Gastroesophageal sphincter (tissue), 4 donors: ENCODE results near the gene FOXN3. TPM values are rescaled to one million over a fixed set of nuclear protein-coding genes. Genes with fewer than 3 reads are reported as not detected.

Source experiments
- ATAC-seq: fragments of 150-250 bp; one replicate; pipeline ENCODE4 v1.9.1; 2016; ENCODE audit warnings: mild to moderate bottlenecking, moderate library complexity
- H3K27ac ChIP-seq, 4 donors: fragments of 200-600 bp; sonication (generic) in 3 of 4; 1 replicate in 3 of 4; 2 replicates in 1 of 4; pipeline ENCODE4 v1.5.1; 2016 to 2019
- H3K27me3 ChIP-seq: fragments of 200-600 bp; sonication (generic); one replicate; pipeline ENCODE4 v1.5.1; 2019
- H3K36me3 ChIP-seq, 2 donors: fragments of 200-600 bp; sonication (generic); one replicate each; pipeline ENCODE4 v1.5.1; 2019; ENCODE audit warnings: control low read depth in 1 of 2
- H3K4me1 ChIP-seq, 3 donors: fragments of 200-600 bp; sonication (generic); 1 replicate in 2 of 3; 2 replicates in 1 of 3; pipeline ENCODE4 v1.5.1; 2016 to 2019; ENCODE audit warnings: control low read depth in 2 of 3
- H3K4me3 ChIP-seq, 2 donors: fragments of 200-600 bp; sonication (generic); one replicate each; pipeline ENCODE4 v1.5.1; 2019; ENCODE audit warnings: mild to moderate bottlenecking in 1 of 2, moderate library complexity in 1 of 2
- H3K9me3 ChIP-seq, 3 donors: fragments of 200-600 bp; sonication (generic); one replicate each; pipeline ENCODE4 v1.5.1; 2017 to 2019; ENCODE audit warnings: control low read depth in 2 of 3
- EP300 ChIP-seq: sonication (generic); formaldehyde crosslinking; IDR thresholded peaks from one replicate; pipeline ENCODE4 v1.6.1; 2017; ENCODE audit warnings: antibody characterized with exemption, mild to moderate bottlenecking
- POLR2A ChIP-seq, 2 donors: fragments of 450-650 bp; IDR thresholded peaks; one replicate each; pipeline ENCODE4 v1.6.1; 2017; ENCODE audit warnings: antibody characterized with exemption in 2 of 2, mild to moderate bottlenecking in 2 of 2, moderate library complexity in 1 of 2
- POLR2AphosphoS5 ChIP-seq: sonication (generic); formaldehyde crosslinking; IDR thresholded peaks from one replicate; pipeline ENCODE4 v1.6.1; 2017; ENCODE audit warnings: antibody characterized with exemption
- WGBS, 2 donors: methylation state at CpG; one replicate each; pipeline ENCODE4 v1.1.5; 2018; ENCODE audit warnings: low coverage in 1 of 2; 5-methylcytosine and 5-hydroxymethylcytosine counted together
- total RNA-seq, 4 donors: library from RNA; depleted of rRNA; stranded (reverse); fragments of >200 nt; gene quantifications; one replicate each; pipeline ENCODE4 v1.1.0, GENCODE V29; 2016
- TF ChIP-seq, protein P1 (sequence below), 4 experiments: fragments of 200-600 bp in 2 of 4; fragments of 450-650 bp in 2 of 4; sonication (generic) in 1 of 4; IDR thresholded peaks; one replicate each; pipeline ENCODE4 v1.5.1; 2017 to 2019; ENCODE audit warnings: antibody characterized with exemption in 4 of 4, mild to moderate bottlenecking in 2 of 4, moderate library complexity in 2 of 4

FOXN3 gene
- total RNA-seq, 4 donors from 2014 or later: 116 to 172 (median 136) TPM

GRCh38 chr14:89457007-89457406 is 40.0 kb upstream of the FOXN3 start:
- Histone ChIP-seq H3K27ac (no peak overlapping the region), H3K4me1 (no peaks in the 10 kb centered on the region), H3K9me3 (no peaks in the 10 kb centered on the region), H3K27me3 (no peaks in the 10 kb centered on the region), H3K36me3 (no peaks in the 10 kb centered on the region), H3K4me3 (no peak overlapping the region)
- TF ChIP-seq POLR2A (IDR thresholded peaks at IDR 0.05): no peak
- TF ChIP-seq, protein P1, sequence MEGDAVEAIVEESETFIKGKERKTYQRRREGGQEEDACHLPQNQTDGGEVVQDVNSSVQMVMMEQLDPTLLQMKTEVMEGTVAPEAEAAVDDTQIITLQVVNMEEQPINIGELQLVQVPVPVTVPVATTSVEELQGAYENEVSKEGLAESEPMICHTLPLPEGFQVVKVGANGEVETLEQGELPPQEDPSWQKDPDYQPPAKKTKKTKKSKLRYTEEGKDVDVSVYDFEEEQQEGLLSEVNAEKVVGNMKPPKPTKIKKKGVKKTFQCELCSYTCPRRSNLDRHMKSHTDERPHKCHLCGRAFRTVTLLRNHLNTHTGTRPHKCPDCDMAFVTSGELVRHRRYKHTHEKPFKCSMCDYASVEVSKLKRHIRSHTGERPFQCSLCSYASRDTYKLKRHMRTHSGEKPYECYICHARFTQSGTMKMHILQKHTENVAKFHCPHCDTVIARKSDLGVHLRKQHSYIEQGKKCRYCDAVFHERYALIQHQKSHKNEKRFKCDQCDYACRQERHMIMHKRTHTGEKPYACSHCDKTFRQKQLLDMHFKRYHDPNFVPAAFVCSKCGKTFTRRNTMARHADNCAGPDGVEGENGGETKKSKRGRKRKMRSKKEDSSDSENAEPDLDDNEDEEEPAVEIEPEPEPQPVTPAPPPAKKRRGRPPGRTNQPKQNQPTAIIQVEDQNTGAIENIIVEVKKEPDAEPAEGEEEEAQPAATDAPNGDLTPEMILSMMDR (IDR thresholded peaks at IDR 0.05): no peak
- TF ChIP-seq POLR2AphosphoS5: no peak
- TF ChIP-seq EP300: no peak
- 93 to 100% methylated on average over 2 to 5 of the region's 5 CpGs for WGBS, 2 donors
- ATAC-seq: no peak

DNA sequence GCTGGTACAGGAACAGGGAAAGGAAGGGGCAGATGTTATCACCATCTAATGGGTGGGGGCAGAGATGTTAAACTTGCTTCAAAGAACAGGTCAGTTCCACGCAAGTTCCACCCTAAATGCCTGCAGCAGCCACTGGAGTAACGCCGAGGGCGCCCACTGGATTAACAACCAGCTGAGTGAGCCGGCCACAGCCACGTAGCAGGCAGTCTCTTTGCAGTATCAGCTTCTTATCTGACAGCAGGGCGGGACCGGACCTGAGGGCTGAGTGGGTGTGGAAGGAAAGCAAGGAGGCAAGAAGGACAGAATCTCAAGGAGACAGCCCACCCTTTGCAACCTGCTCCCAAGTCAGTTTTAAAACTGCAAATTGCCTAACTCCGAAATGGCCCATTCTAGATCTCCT is 38.4 kb upstream of the FOXN3 start:
- ATAC-seq: no peak
- H3K4me1 ChIP-seq: no peaks in the 10 kb centered on the region
- no peaks in the 10 kb centered on the region for H3K9me3 ChIP-seq
- 67 to 86% methylated on average over 1 to 9 of the region's 9 CpGs for WGBS, 2 donors
- no peak for TF ChIP-seq EP300
- H3K4me3 ChIP-seq: no peak overlapping the region
- no peaks in the 10 kb centered on the region for H3K27me3 ChIP-seq
- H3K27ac ChIP-seq: no peak overlapping the region
- no peaks in the 10 kb centered on the region for H3K36me3 ChIP-seq

- TF ChIP-seq POLR2AphosphoS5 (no peak), EP300 (no peak), POLR2A (IDR thresholded peaks at IDR 0.05) (no peak)
- TF ChIP-seq, protein P1 (IDR thresholded peaks at IDR 0.05): no peak
- WGBS, 2 donors: 76 to 78% methylated on average over 5 to 9 of the region's 10 CpGs
- no peaks in the 10 kb centered on the region for H3K4me1 ChIP-seq
- no peaks in the 10 kb centered on the region for H3K27me3 ChIP-seq
- no peaks in the 10 kb centered on the region for H3K9me3 ChIP-seq
- no peak overlapping the region for H3K27ac ChIP-seq
- no peak for ATAC-seq
- H3K36me3 ChIP-seq: no peaks in the 10 kb centered on the region
- no peak overlapping the region for H3K4me3 ChIP-seq
Observed at GRCh38 chr14:89454996-89455395, 38.0 kb upstream of the FOXN3 start.

DNA sequence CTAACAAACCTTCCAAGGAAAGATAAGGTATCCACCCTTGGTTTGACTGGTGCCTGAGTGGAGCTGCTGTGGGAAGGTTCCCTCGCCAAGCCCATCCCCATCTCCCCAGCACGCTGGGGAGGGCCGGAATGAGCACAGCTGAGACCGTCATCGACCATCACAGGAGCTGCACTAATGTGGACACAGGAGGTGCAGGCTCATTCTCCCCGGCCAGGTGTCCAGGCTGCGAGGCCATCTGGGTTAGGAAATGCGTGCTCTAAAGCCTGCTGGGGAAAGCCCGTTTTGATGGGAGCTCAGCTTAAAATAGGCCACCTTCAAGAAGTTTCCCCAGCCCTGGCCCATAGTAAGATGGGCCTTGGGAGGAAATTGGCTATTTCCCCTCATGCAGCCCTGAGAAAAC is 35.2 kb upstream of the FOXN3 start:
- no CpG with 5 or more reads among the region's 9 CpGs for WGBS, 2 donors
- no peak overlapping the region for H3K27ac ChIP-seq
- TF ChIP-seq, protein P1 (IDR thresholded peaks at IDR 0.05): no peak
- TF ChIP-seq POLR2A (IDR thresholded peaks at IDR 0.05) (no peak), POLR2AphosphoS5 (no peak), EP300 (no peak)

DNA sequence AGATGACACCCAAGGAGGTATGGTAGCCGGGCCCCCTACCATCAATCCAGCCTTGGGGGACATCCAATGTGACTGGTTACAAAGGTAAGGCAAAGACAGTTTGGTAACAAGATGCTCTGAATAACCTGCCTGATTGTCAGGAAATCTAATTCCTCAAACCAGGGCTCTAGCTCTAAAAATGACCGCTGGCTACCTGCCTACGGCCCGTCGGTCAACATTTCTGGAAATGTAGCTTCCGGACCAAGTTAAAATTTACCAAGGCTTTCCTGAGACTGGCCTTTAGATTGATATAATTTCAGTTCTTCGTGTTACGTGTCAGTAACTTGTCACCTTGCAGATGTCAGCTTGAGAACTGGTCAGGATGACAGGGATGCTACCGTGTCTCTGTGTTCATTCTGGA is 34.2 kb upstream of the FOXN3 start:
- no peak for TF ChIP-seq POLR2A (IDR thresholded peaks at IDR 0.05)
- TF ChIP-seq, protein P1 (IDR thresholded peaks at IDR 0.05): no peak
- no peaks in the 10 kb centered on the region for H3K36me3 ChIP-seq
- no peaks in the 10 kb centered on the region for H3K4me1 ChIP-seq
- no peak overlapping the region for H3K27ac ChIP-seq
- WGBS, 2 donors: 98 to 100% methylated on average over 8 of the region's 9 CpGs
- H3K4me3 ChIP-seq: no peak overlapping the region
- ATAC-seq: no peak
- no peaks in the 10 kb centered on the region for H3K27me3 ChIP-seq
- H3K9me3 ChIP-seq: no peaks in the 10 kb centered on the region

More for the DNA sequence above, 35.2 kb upstream of the FOXN3 start:
- no peak for ATAC-seq
- no peaks in the 10 kb centered on the region for H3K4me1 ChIP-seq
- no peaks in the 10 kb centered on the region for H3K9me3 ChIP-seq
- H3K36me3 ChIP-seq: no peaks in the 10 kb centered on the region
- no peak overlapping the region for H3K4me3 ChIP-seq
- no peaks in the 10 kb centered on the region for H3K27me3 ChIP-seq
